ENCODE results near the gene PGAP3.
A peak's percentile ranks its signal among the peaks of the same experiment; 100 is the strongest.
"Not testable (repeated sequence)": the region's sequence is repeated elsewhere in the genome, so short reads cannot be mapped to it uniquely, and the experiment has no call there.

PGAP3 gene

GRCh38 chr17:39687546-39688474, at the start of gene PGAP3:
TSS of gene PGAP3 (minus strand) at chr17:39688057. CDS start at chr17:39688014, 43 bp downstream.
- peak; percentile 76 for DNase-seq (ENCODE audit: low read depth)

- no peak for DNase-seq (ENCODE audit: low read depth)
Measured at GRCh38 chr17:39737206-39737759, 49.4 kb upstream of the PGAP3 start.

- DNase-seq (ENCODE audit: low read depth) = no peak
Measured at GRCh38 chr17:39736319-39737165, 48.7 kb upstream of the PGAP3 start.

- no peak for DNase-seq (ENCODE audit: low read depth)
Measured at GRCh38 chr17:39735882-39736281, 48.0 kb upstream of the PGAP3 start.

- no peak for DNase-seq (ENCODE audit: low read depth)
Measured at GRCh38 chr17:39732586-39732985, 44.7 kb upstream of the PGAP3 start.

GRCh38 chr17:39730095-39730921, 42.5 kb upstream of the PGAP3 start, which contains the start of gene MIEN1:
TSS of gene MIEN1 (minus strand) at chr17:39730532. CDS start at chr17:39730495, 37 bp downstream.
- peak; percentile 91 for DNase-seq (ENCODE audit: low read depth)

- DNase-seq (ENCODE audit: low read depth) = no peak
Measured at GRCh38 chr17:39729280-39729851, 41.5 kb upstream of the PGAP3 start.

- no peak for DNase-seq (ENCODE audit: low read depth)
Measured at GRCh38 chr17:39727556-39727955, 39.7 kb upstream of the PGAP3 start.

GRCh38 chr17:39726617-39727016, 38.8 kb upstream of the PGAP3 start:
- DNase-seq (ENCODE audit: low read depth) = no peak

- not testable (repeated sequence) for DNase-seq (ENCODE audit: low read depth)
Measured at GRCh38 chr17:39725923-39726322, 38.1 kb upstream of the PGAP3 start.

GRCh38 chr17:39724731-39725130, 36.9 kb upstream of the PGAP3 start:
- DNase-seq (ENCODE audit: low read depth) = no peak

GRCh38 chr17:39722965-39723848, 35.4 kb upstream of the PGAP3 start:
- no peak for DNase-seq (ENCODE audit: low read depth)

- DNase-seq (ENCODE audit: low read depth) = no peak
Measured at GRCh38 chr17:39722104-39722503, 34.2 kb upstream of the PGAP3 start.

- no peak for DNase-seq (ENCODE audit: low read depth)
Measured at GRCh38 chr17:39719563-39720355, 31.9 kb upstream of the PGAP3 start.

GRCh38 chr17:39717660-39718059, 29.8 kb upstream of the PGAP3 start:
- no peak for DNase-seq (ENCODE audit: low read depth)

- no peak for DNase-seq (ENCODE audit: low read depth)
Measured at GRCh38 chr17:39716879-39717536, 29.2 kb upstream of the PGAP3 start.

- DNase-seq (ENCODE audit: low read depth) = no peak
Measured at GRCh38 chr17:39716073-39716818, 28.4 kb upstream of the PGAP3 start.

Measured in stimulated activated CD8-positive, alpha-beta memory T cell treated with anti-CD3 and anti-CD28 coated beads, Interleukin-15, amount 100 ng/mL, for 1 hour (primary cell).